ENCODE measurements around the gene ZNF595. TPM values are rescaled to one million over a fixed set of nuclear protein-coding genes. Genes with fewer than 3 reads are reported as not detected.

The ZNF595 gene
- total RNA-seq, 1 experiment from 2014 or later, result 13.1 TPM

Other genes starting within 250 kb of the ZNF595 start
- gene ZNF718, start 71.2 kb downstream of the ZNF595 start, total RNA-seq (2014; rRNA removed; shearing (Covaris generic)), result 9.1 and 10.5 TPM in 2 replicates